Mesenchymal stem cell (in vitro differentiated cells and primary cell): ENCODE results near the gene NDUFB2. TPM values are rescaled to one million over a fixed set of nuclear protein-coding genes. Genes with fewer than 3 reads are reported as not detected.

ENCODE experiments used
- DNase-seq: peaks from one replicate; pipeline ENCODE4 v3.0.0-alpha.2; 2013
- H2AFZ ChIP-seq: one replicate; pipeline ENCODE4 v1.6.1; 2013; ENCODE audit warnings: low read depth, mild to moderate bottlenecking, control low read depth, inconsistent platforms, low read length, moderate library complexity
- H2AK5ac ChIP-seq: 2 replicates; pipeline ENCODE4 v1.6.1; 2013; ENCODE audit warnings: low read length, moderate library complexity, mild to moderate bottlenecking, inconsistent platforms; ENCODE audit not compliant: severe bottlenecking
- H2BK120ac ChIP-seq: one replicate; pipeline ENCODE4 v1.6.1; 2013; ENCODE audit warnings: low read depth, mild to moderate bottlenecking, inconsistent platforms, low read length, moderate library complexity
- H2BK12ac ChIP-seq, 2 experiments: one replicate each; pipeline ENCODE4 v1.6.1; 2013; ENCODE audit warnings: inconsistent platforms in 2 of 2, low read length in 2 of 2, mild to moderate bottlenecking in 2 of 2, moderate library complexity in 2 of 2, control low read depth in 1 of 2
- H2BK15ac ChIP-seq: one replicate; pipeline ENCODE4 v1.6.1; 2013; ENCODE audit warnings: mild to moderate bottlenecking, low read depth, inconsistent platforms; ENCODE audit not compliant: poor library complexity, severe bottlenecking
- H2BK5ac ChIP-seq: 2 replicates; pipeline ENCODE4 v1.6.1; 2013; ENCODE audit warnings: low read depth, mild to moderate bottlenecking, low read length, control low read depth, inconsistent platforms; ENCODE audit not compliant: poor library complexity, severe bottlenecking
- H3K14ac ChIP-seq, 2 experiments: one replicate each; pipeline ENCODE4 v1.6.1; 2013; ENCODE audit warnings: inconsistent platforms in 2 of 2, low read length in 2 of 2, control low read depth in 1 of 2, mild to moderate bottlenecking in 1 of 2, moderate library complexity in 1 of 2
- H3K18ac ChIP-seq, 2 experiments: one replicate each; pipeline ENCODE4 v1.6.1; 2013; ENCODE audit warnings: inconsistent platforms in 2 of 2, low read length in 2 of 2, control low read depth in 1 of 2, low read depth in 1 of 2, mild to moderate bottlenecking in 1 of 2
- H3K23ac ChIP-seq, 2 experiments: one replicate each; pipeline ENCODE4 v1.6.1; 2013; ENCODE audit warnings: inconsistent platforms in 2 of 2, low read length in 2 of 2, mild to moderate bottlenecking in 2 of 2, moderate library complexity in 2 of 2, control low read depth in 1 of 2
- H3K27ac ChIP-seq: 2 replicates; pipeline ENCODE4 v1.5.1; 2013; ENCODE audit warnings: mild to moderate bottlenecking, moderate library complexity, low read length, control low read depth, inconsistent platforms; ENCODE audit not compliant: poor library complexity, severe bottlenecking
- H3K27me3 ChIP-seq, 2 experiments: 2 replicates each; pipeline versions ENCODE4 v1.6.1 to v1.7.0; 2013; ENCODE audit warnings: low read length in 2 of 2, mild to moderate bottlenecking in 2 of 2, moderate library complexity in 2 of 2, control low read depth in 1 of 2, inconsistent platforms in 1 of 2; ENCODE audit not compliant: control insufficient read depth in 1 of 2, insufficient read depth in 1 of 2
- H3K36me3 ChIP-seq, 2 experiments: 2 replicates each; pipeline versions ENCODE4 v1.6.1 to v1.7.0; 2013; ENCODE audit warnings: low read length in 2 of 2, control low read depth in 1 of 2, inconsistent platforms in 1 of 2, low read depth in 1 of 2, mild to moderate bottlenecking in 1 of 2; ENCODE audit not compliant: insufficient read depth in 2 of 2, control insufficient read depth in 1 of 2
- H3K4ac ChIP-seq, 2 experiments: one replicate each; pipeline ENCODE4 v1.6.1; 2013; ENCODE audit warnings: inconsistent platforms in 2 of 2, low read length in 2 of 2, mild to moderate bottlenecking in 2 of 2, moderate library complexity in 2 of 2, control low read depth in 1 of 2, low read depth in 1 of 2
- H3K4me1 ChIP-seq: 2 replicates; pipeline ENCODE4 v1.6.1; 2013; ENCODE audit warnings: low read depth, low read length, control low read depth; ENCODE audit not compliant: control insufficient read depth, insufficient read depth
- H3K4me2 ChIP-seq: 2 replicates; pipeline ENCODE4 v1.6.1; 2013; ENCODE audit warnings: low read length, mild to moderate bottlenecking, inconsistent platforms; ENCODE audit not compliant: poor library complexity, severe bottlenecking
- H3K4me3 ChIP-seq, 2 experiments: 2 replicates each; pipeline versions ENCODE4 v1.5.1 to v1.7.0; 2013; ENCODE audit warnings: low read length in 2 of 2, mild to moderate bottlenecking in 2 of 2, control low read depth in 1 of 2, low read depth in 1 of 2; ENCODE audit not compliant: insufficient read depth in 1 of 2
- H3K79me1 ChIP-seq: replicated peaks from 2 replicates; pipeline ENCODE4 v1.6.1; 2013; ENCODE audit warnings: mild to moderate bottlenecking, control low read depth, low read length, inconsistent platforms; ENCODE audit not compliant: poor library complexity, severe bottlenecking
- H3K9ac ChIP-seq: 2 replicates; pipeline ENCODE4 v1.7.0; 2013; ENCODE audit warnings: mild to moderate bottlenecking, low read length, moderate library complexity
- H3K9me3 ChIP-seq: 2 replicates; pipeline ENCODE4 v1.7.0; 2013; ENCODE audit warnings: mild to moderate bottlenecking, low read length; ENCODE audit not compliant: control insufficient read depth
- H4K8ac ChIP-seq: one replicate; pipeline ENCODE4 v1.6.1; 2013; ENCODE audit warnings: inconsistent platforms, mild to moderate bottlenecking, low read length, moderate library complexity
- H4K91ac ChIP-seq: one replicate; pipeline ENCODE4 v1.6.1; 2013; ENCODE audit warnings: mild to moderate bottlenecking, low read length, inconsistent platforms
- WGBS: methylation state at CpG from one replicate; pipeline ENCODE4 v1.1.7; 2013; ENCODE audit warnings: mixed read lengths; 5-methylcytosine and 5-hydroxymethylcytosine counted together
- polyA plus RNA-seq, 2 experiments: library from polyadenylated mRNA; stranded (reverse); fragments of 200-250 nt; gene quantifications; one replicate each; pipeline ENCODE4 v1.2.3, GENCODE V29; 2013

The NDUFB2 gene
- polyA plus RNA-seq (2013, experiment 1 of 2), result 478 TPM
- polyA plus RNA-seq (2013, experiment 2 of 2), result 487 TPM

DNA sequence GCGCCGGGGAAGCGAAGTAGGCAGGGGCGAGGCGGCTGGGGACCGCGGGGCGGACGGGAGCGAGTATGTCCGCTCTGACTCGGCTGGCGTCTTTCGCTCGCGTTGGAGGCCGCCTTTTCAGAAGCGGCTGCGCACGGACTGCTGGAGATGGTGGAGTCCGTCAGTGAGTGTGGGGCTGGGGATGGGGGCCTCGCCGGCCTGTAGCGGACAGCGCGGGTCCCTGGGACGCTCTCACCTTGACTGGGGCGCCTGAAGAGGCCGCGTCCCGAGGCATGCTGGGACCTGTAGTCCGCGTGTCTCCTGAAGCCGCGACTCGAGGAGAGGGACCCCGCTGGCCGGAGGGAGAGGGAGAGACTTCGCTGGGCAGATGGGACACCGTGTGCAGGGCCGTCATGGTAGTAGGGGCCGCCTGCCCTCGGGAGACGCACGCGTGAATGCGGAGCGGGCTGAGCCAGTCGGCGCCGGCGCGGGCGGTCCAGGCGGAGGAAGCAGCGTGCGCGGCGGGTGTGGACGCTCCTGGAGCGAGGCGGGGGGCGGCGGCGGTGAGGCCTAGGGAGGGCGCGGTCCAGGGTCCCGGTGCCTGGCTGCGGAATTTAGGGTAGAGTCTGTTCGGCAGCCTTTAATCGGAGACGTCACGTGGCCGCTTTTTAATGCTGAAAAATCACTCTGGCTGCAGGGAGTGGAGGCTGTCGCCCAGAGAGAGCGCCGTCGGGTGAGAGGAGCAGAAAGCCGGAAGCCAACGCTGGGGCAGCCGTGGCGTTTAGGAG, at the start of gene NDUFB2:
NDUFB2 (plus strand) TSS at position 29 of the 767 bp plus-strand sequence; CDS start at position 66, 37 bp downstream.
- peak within 1 kb of the TSS; percentile 72 for H4K91ac ChIP-seq
- under 1% methylated on average over 77 of the region's 82 CpGs for WGBS
- H3K27ac ChIP-seq, result peak within 1 kb of the TSS; percentile 78

DNA sequence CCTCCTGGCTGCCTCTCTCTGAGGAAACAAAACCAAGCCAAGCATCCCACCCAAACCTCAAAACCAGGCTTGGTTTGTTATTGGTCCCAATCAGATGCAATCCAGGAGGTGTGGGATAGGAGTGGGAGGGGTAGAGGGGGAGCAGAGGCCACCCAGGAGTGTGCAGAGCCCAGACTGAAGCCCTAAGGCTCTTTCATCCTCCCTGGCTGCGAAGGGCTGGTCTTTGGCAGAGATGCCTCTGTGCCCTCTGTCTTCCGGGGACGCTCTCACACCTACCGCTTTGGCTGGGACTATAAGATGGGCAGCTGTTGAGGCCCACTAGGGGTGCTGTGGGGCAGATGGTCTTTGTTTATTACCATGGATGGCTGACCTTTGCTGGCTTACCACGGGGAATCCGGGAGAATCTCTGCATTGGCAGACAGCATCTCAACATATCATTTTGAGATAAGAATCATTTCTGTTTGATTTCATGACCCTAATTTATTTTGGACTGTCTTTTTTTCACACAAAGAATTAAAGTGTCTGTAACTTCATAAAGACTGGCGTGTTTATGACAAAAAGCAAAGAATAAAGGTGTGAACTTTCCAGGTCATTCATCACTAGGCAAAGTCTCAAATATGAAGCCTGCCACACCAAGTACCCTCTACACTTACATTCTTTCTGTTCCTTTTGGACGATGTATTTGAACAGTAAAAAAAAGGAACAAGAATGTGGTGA, 49.4 kb upstream of the NDUFB2 start:
- WGBS, result 48% methylated on average over 6 of the region's 8 CpGs
- Histone ChIP-seq H2BK15ac (no peak overlapping the region), H2BK12ac (no peak overlapping the region), H2AK5ac (peak overlapping the region; percentile 87), H4K91ac (no peak overlapping the region), H2BK120ac (no peak overlapping the region), H3K4me3 (no peak overlapping the region), H2BK5ac (no peak overlapping the region), H3K4me1 (peaks cover 23% of the 10 kb centered on the region), H4K8ac (no peak overlapping the region), H3K14ac (no peak overlapping the region), H3K4me2 (no peak overlapping the region), H3K23ac (no peak overlapping the region), H3K36me3 (peaks cover 0 to 9% of the 10 kb centered on the region in 2 experiments), H3K18ac (no peak overlapping the region), H3K27ac (no peak overlapping the region), H3K9me3 (no peaks in the 10 kb centered on the region), H3K79me1 (peaks cover 15% of the 10 kb centered on the region), H3K9ac (no peak overlapping the region), H3K4ac (no peak overlapping the region), H3K27me3 (no peaks in the 10 kb centered on the region), H2AFZ (no peak overlapping the region)
- DNase-seq, result peak; percentile 58

More for the DNA sequence above, at the start of gene NDUFB2:
- peaks cover 6% of the 10 kb centered on the region for H3K79me1 ChIP-seq
- H3K4me1 ChIP-seq, result peaks cover 11% of the 10 kb centered on the region
- H3K4ac ChIP-seq, result peak within 1 kb of the TSS; percentile 30 to 65
- H3K14ac ChIP-seq, result peak within 1 kb of the TSS in 1 of 2 experiments; percentile 84
- DNase-seq, result peak; percentile 91
- H2BK5ac ChIP-seq, result peak within 1 kb of the TSS; percentile 45
- peak within 1 kb of the TSS in 1 of 2 experiments; percentile 74 for H2BK12ac ChIP-seq
- H3K9ac ChIP-seq, result peak within 1 kb of the TSS; percentile 95
- peak within 1 kb of the TSS; percentile 66 for H2BK15ac ChIP-seq
- H3K4me3 ChIP-seq, result peak within 1 kb of the TSS; percentile 85 to 94
- H4K8ac ChIP-seq, result peak within 1 kb of the TSS; percentile 93
- H3K23ac ChIP-seq, result peak within 1 kb of the TSS in 1 of 2 experiments; percentile 27
- H3K36me3 ChIP-seq, result peaks cover 14 to 19% of the 10 kb centered on the region in 2 experiments
- H3K18ac ChIP-seq, result peak within 1 kb of the TSS; percentile 23 to 85
- peak within 1 kb of the TSS; percentile 69 for H3K4me2 ChIP-seq
- H2AK5ac ChIP-seq, result no peak within 1 kb of the TSS
- no peaks in the 10 kb centered on the region for H3K27me3 ChIP-seq
- H3K9me3 ChIP-seq, result no peaks in the 10 kb centered on the region
- peak within 1 kb of the TSS; percentile 96 for H2AFZ ChIP-seq
- peak within 1 kb of the TSS; percentile 9 for H2BK120ac ChIP-seq

DNA sequence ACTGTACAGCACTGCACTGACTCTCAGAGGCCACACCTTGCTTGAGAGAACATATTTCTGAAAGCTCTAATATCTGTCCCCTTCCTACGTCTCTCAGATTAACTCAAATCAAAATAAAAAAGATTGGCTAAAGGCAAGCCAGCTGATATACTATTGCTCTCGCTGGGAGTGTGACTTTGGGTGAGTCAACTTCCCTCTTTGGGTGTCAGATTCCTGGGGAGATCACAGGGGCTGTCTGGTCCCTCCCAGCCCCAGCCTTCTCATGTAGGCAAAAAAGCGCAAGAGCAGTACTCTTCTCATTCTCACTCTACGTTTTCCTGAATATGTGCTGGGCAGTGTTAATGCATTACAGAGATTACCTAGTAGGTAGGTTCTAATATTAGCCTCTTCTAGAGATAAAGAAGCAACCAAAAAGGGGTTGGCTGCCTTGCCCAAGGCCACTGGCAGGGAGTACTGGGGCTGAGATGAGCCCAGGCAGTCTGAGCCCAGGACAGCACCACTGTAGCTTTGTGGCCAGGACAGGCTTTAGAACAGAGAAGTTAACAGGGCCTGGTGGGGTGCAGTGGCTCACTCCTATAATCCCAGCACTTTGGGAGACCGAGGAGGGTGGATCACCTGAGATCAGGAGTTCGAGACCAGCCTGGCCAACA, 46.8 kb upstream of the NDUFB2 start:
- Histone ChIP-seq H3K4ac (no peak overlapping the region), H3K79me1 (peaks cover 5% of the 10 kb centered on the region), H3K27me3 (no peaks in the 10 kb centered on the region), H3K14ac (no peak overlapping the region), H4K8ac (no peak overlapping the region), H3K27ac (peak overlapping the region; percentile 26), H3K4me1 (peaks cover 21% of the 10 kb centered on the region), H3K4me2 (no peak overlapping the region), H3K9ac (no peak overlapping the region), H3K23ac (no peak overlapping the region), H3K9me3 (no peaks in the 10 kb centered on the region), H2BK12ac (no peak overlapping the region), H3K36me3 (peaks cover 0 to 7% of the 10 kb centered on the region in 2 experiments), H3K18ac (no peak overlapping the region), H2BK5ac (peak overlapping the region; percentile 59), H2AFZ (no peak overlapping the region), H4K91ac (no peak overlapping the region), H2AK5ac (peak overlapping the region; percentile 57), H2BK15ac (no peak overlapping the region), H3K4me3 (no peak overlapping the region), H2BK120ac (no peak overlapping the region)
- DNase-seq, result no peak
- 81% methylated on average over 4 of the region's 6 CpGs for WGBS
